ENCODE measurements around the gene LDHB. TPM values are rescaled to one million over a fixed set of nuclear protein-coding genes. Genes with fewer than 3 reads are reported as not detected.

LDHB gene
- total and polyA plus RNA-seq, 9 of the 15 experiments (the other 6 are each of a cell fraction or from before 2014, with no cell fraction given), result 743 to 2,680 (median 968) TPM

GRCh38 chr12:21666722-21667121 is 9.1 kb upstream of the LDHB start:
- intact Hi-C loops (cut with micrococcal nuclease) (no loop called here), in situ Hi-C loops (cut with MboI) (no loop called here)
- DNase-seq (ENCODE audit: extremely low read depth in 1 of 4, low spot score in 3 of 4), result no peak
- CTCF ChIA-PET (ENCODE audit: low intra/inter-chr PET ratio), result no interaction called here
- WGBS (ENCODE audit: insufficient coverage, low coverage, missing lambda C conversion rate), result 22% methylated on average over 4 of the region's 4 CpGs
- peak; percentile 48 for TF ChIP-seq MEIS2 (IDR thresholded peaks at IDR 0.05; ENCODE audit: partially characterized antibody)
- TF ChIP-seq AFF1 (IDR thresholded peaks at IDR 0.05; ENCODE audit: low read depth in 1 of 2, partially characterized antibody in 2 of 2), result no peak
- H2AFZ ChIP-seq (ENCODE audit: low read depth, low read length), result 0 out of 2 replicates have a peak overlapping the region, but pooled peaks have one; percentile 16
- H3K79me2 ChIP-seq (ENCODE audit: control insufficient read depth, insufficient read depth, low read length), result no peaks in the 10 kb centered on the region
- H3K4me3 ChIP-seq, result no peak overlapping the region
- H4K20me1 ChIP-seq (replicated peaks; ENCODE audit: control insufficient read depth, insufficient read depth, low read length), result no peaks in the 10 kb centered on the region
- H3K9me1 ChIP-seq (ENCODE audit: control insufficient read depth, insufficient read depth, low read length), result no peaks in the 10 kb centered on the region
- no peak for ATAC-seq
- BruUV-seq (replicated peaks), result no TSS peak
- POLR2A ChIA-PET, result interaction anchor here (1.0 kb wide), 1 partner anchor 9 kb away, joined by 4 read pairs; the partner anchor contains the start of gene LDHB
- H3K9me3 ChIP-seq (replicated peaks; ENCODE audit: control insufficient read depth, insufficient read depth, low read depth, low read length), result no peaks in the 10 kb centered on the region
- H3K27me3 ChIP-seq (ENCODE audit: control insufficient read depth in 2 of 2, insufficient read depth in 2 of 2, low read length in 2 of 2), result no peaks in the 10 kb centered on the region
- H3K27ac ChIP-seq (ENCODE audit: extremely low read depth, low read depth, low read length), result no peak overlapping the region
- FAIRE-seq, result no peak
- H3K4me1 ChIP-seq (replicated peaks in 1 of 2; ENCODE audit: control insufficient read depth in 2 of 2, insufficient read depth in 2 of 2, low read length in 2 of 2), result no peaks in the 10 kb centered on the region
- H3K4me2 ChIP-seq (ENCODE audit: insufficient read depth, low read length), result no peak overlapping the region
- no peak overlapping the region for H3K9ac ChIP-seq (ENCODE audit: insufficient read depth in 1 of 2, low read depth in 2 of 2, low read length in 2 of 2)
- no peaks in the 10 kb centered on the region for H3K36me3 ChIP-seq (ENCODE audit: control insufficient read depth, insufficient read depth, low read length)

Measured in K562 (cell line).